ENCODE data around the gene ZNF536.

The ZNF536 gene

GRCh38 chr19:30557927-30558557, 185.9 kb downstream of the ZNF536 start:
- Histone ChIP-seq H3K27me3 (ENCODE audit: insufficient read depth, poor library complexity, severe bottlenecking) (no peaks in the 10 kb centered on the region), H3K27ac (replicated peaks) (no peak overlapping the region)

GRCh38 chr19:30558793-30559192, 186.6 kb downstream of the ZNF536 start:
- Histone ChIP-seq H3K4me3 (replicated peaks; ENCODE audit: insufficient read depth, low read length) (no peak overlapping the region), H3K27ac (replicated peaks) (no peak overlapping the region), H3K27me3 (ENCODE audit: insufficient read depth, poor library complexity, severe bottlenecking) (no peaks in the 10 kb centered on the region)
- DNase-seq (ENCODE audit: low read depth in 1 of 2, low spot score in 1 of 2) = no peak
- TF ChIP-seq SPI1 (IDR thresholded peaks at IDR 0.05; ENCODE audit: borderline replicate concordance, low read depth) = no peak
- TF ChIP-seq CTCF (IDR thresholded peaks at IDR 0.05; ENCODE audit: insufficient read depth, low read length) = no peak
- TF ChIP-seq GABPA (IDR thresholded peaks at IDR 0.05; ENCODE audit: low read depth) = no peak
- no peak for TF ChIP-seq REST (IDR thresholded peaks at IDR 0.05; ENCODE audit: insufficient replicate concordance, low read depth)
- TF ChIP-seq POLR2AphosphoS5 (IDR thresholded peaks at IDR 0.05; ENCODE audit: low read depth) = no peak

More at GRCh38 chr19:30557927-30558557, 185.9 kb downstream of the ZNF536 start:
- DNase-seq (ENCODE audit: low read depth in 1 of 2, low spot score in 1 of 2) = no peak
- no peak for TF ChIP-seq POLR2AphosphoS5 (IDR thresholded peaks at IDR 0.05; ENCODE audit: low read depth)
- no peak for TF ChIP-seq CTCF (IDR thresholded peaks at IDR 0.05; ENCODE audit: insufficient read depth, low read length)
- no peak for TF ChIP-seq SPI1 (IDR thresholded peaks at IDR 0.05; ENCODE audit: borderline replicate concordance, low read depth)
- TF ChIP-seq GABPA (IDR thresholded peaks at IDR 0.05; ENCODE audit: low read depth) = no peak
- no peak for TF ChIP-seq REST (IDR thresholded peaks at IDR 0.05; ENCODE audit: insufficient replicate concordance, low read depth)
- no peak overlapping the region for H3K4me3 ChIP-seq (replicated peaks; ENCODE audit: insufficient read depth, low read length)

GRCh38 chr19:30559446-30559845, 187.3 kb downstream of the ZNF536 start:
- no peaks in the 10 kb centered on the region for H3K27me3 ChIP-seq (ENCODE audit: insufficient read depth, poor library complexity, severe bottlenecking)
- H3K27ac ChIP-seq (replicated peaks) = no peak overlapping the region
- no peak for DNase-seq (ENCODE audit: low read depth in 1 of 2, low spot score in 1 of 2)
- TF ChIP-seq SPI1 (IDR thresholded peaks at IDR 0.05; ENCODE audit: borderline replicate concordance, low read depth) (no peak), REST (IDR thresholded peaks at IDR 0.05; ENCODE audit: insufficient replicate concordance, low read depth) (no peak), CTCF (IDR thresholded peaks at IDR 0.05; ENCODE audit: insufficient read depth, low read length) (no peak), GABPA (IDR thresholded peaks at IDR 0.05; ENCODE audit: low read depth) (no peak), POLR2AphosphoS5 (IDR thresholded peaks at IDR 0.05; ENCODE audit: low read depth) (no peak)
- no peak overlapping the region for H3K4me3 ChIP-seq (replicated peaks; ENCODE audit: insufficient read depth, low read length)

All from HL-60 (cell line).